Fibroblast of mammary gland (primary cell): ENCODE results near the gene RIPK3.

Experiments used
- DNase-seq: peaks from one replicate; pipeline ENCODE4 v3.0.0-alpha.2; 2010; ENCODE audit warnings: low read depth
- H3K4me3 ChIP-seq: 2 replicates; pipeline ENCODE4 v1.5.1; 2011; ENCODE audit warnings: low read depth, mild to moderate bottlenecking, low read length, moderate library complexity; ENCODE audit not compliant: control insufficient read depth
- CTCF ChIP-seq: conservative IDR thresholded peaks from 2 replicates; pipeline ENCODE4 v1.5.1; 2011; ENCODE audit warnings: low read depth, low read length, inconsistent platforms; ENCODE audit not compliant: control insufficient read depth, insufficient read depth

The RIPK3 gene

GRCh38 chr14:24300326-24300980 lies 39.3 kb downstream of the RIPK3 start:
- peak overlapping the region; percentile 97 for H3K4me3 ChIP-seq
- no peak for DNase-seq
- TF ChIP-seq CTCF, result no peak

- H3K4me3 ChIP-seq, result peak within 1 kb of the TSS; percentile 97
- no peak for TF ChIP-seq CTCF
- DNase-seq, result peak; percentile 84
Measured at GRCh38 chr14:24299255-24300191, 40.3 kb downstream of the RIPK3 start, which contains the start of the genes DHRS1 and NOP9. Gene DHRS1, minus strand, starts transcription at chr14:24299780. Its CDS starts 674 bp downstream, at chr14:24299106. Gene NOP9, plus strand, starts transcription at chr14:24299850. Its CDS starts 105 bp downstream, at chr14:24299955.

- peak overlapping the region; percentile 97 for H3K4me3 ChIP-seq
- peak; percentile 76 for DNase-seq
- TF ChIP-seq CTCF, result no peak
Measured at GRCh38 chr14:24298892-24299254, 40.9 kb downstream of the RIPK3 start.

- TF ChIP-seq CTCF, result peak; percentile 38
- no peak overlapping the region for H3K4me3 ChIP-seq
- peak; percentile 20 for DNase-seq
Measured at GRCh38 chr14:24297190-24297964, 42.4 kb downstream of the RIPK3 start.

GRCh38 chr14:24296341-24297157 lies 43.2 kb downstream of the RIPK3 start:
- TF ChIP-seq CTCF, result peak; percentile 82
- no peak overlapping the region for H3K4me3 ChIP-seq
- peak; percentile 96 for DNase-seq
